A549 (cell line): ENCODE measurements around the gene ACSL3.

Source experiments
- CBX8 ChIP-seq: fragments of 200-600 bp; sonication (generic); IDR thresholded peaks from 2 replicates; pipeline ENCODE4 v1.6.1; 2016
- EHF ChIP-seq: fragments of 250-450 bp; sonication (Bioruptor Pico); IDR thresholded peaks from 2 replicates; pipeline ENCODE4 v1.5.0; 2020; ENCODE audit warnings: mild to moderate bottlenecking

DNA sequence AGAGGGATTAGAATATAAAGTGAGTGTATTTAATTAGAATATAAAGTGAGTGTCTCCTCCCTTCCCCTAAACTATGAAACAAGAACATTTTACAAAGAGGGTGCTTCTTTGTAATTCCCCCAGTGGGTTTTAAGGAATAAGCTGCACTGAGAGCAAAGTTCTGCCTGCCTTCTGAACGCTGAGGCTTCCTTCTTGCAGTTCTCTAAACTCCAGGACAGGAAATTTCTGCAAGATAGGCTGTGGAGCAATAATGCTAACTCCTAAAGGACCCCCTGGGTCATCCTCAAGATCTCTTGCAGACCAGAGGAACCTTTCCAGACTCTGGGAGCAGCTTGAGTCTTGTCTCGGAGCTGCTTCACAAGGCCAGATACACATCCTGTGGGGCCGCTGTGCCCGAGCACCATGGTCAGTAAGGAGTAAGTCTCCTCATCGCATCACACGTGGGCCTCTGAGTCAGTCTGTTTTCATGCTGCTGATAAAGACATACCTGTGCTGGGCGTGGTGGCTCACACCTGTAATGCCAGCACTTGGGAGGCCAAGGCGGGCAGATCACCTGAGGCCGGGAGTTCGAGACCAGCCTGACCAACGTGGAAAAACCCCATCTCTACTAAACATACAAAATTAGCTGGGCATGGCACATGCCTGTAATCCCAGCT is 103.7 kb downstream of the ACSL3 start:
- no peak for TF ChIP-seq EHF
- TF ChIP-seq CBX8, result no peak
